Measurements from ENCODE around the gene MXRA8. TPM values are rescaled to one million over a fixed set of nuclear protein-coding genes. Genes with fewer than 3 reads are reported as not detected.

The MXRA8 gene
- total RNA-seq, 1 donor from 2014 or later: 106 TPM

DNA sequence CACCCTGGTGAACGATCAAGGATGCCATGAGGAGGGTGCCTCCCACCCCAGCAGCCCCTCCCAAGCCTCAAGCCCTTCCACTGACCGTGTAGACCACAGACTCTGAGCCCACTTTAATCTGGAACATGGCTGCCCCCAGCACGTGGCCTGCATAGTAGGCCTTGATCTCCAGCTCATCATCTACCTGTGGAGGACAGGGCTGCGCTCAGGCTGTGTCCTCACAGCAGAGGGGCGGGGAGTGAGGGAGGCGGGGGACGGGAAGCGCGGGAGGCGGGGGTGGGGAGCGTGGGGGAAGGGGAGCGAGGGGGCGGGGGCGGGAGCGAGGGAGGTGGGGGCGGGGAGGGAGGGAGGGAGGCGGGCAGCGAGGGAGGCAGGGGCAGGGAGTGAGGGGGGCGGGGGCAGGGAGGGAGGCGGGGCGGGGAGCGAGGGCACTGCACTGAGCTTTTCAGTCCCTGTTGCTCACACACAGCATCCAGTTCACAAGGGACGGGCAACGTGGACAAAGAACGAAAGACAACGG is 42.9 kb downstream of the MXRA8 start:
- peaks cover 5% of the 10 kb centered on the region for H3K36me3 ChIP-seq (ENCODE audit: control insufficient read depth, insufficient read depth, low read length)
- DNase-seq (ENCODE audit: low read depth): no peak
- H3K4me3 ChIP-seq (ENCODE audit: low read depth, low read length): no peak overlapping the region

DNA sequence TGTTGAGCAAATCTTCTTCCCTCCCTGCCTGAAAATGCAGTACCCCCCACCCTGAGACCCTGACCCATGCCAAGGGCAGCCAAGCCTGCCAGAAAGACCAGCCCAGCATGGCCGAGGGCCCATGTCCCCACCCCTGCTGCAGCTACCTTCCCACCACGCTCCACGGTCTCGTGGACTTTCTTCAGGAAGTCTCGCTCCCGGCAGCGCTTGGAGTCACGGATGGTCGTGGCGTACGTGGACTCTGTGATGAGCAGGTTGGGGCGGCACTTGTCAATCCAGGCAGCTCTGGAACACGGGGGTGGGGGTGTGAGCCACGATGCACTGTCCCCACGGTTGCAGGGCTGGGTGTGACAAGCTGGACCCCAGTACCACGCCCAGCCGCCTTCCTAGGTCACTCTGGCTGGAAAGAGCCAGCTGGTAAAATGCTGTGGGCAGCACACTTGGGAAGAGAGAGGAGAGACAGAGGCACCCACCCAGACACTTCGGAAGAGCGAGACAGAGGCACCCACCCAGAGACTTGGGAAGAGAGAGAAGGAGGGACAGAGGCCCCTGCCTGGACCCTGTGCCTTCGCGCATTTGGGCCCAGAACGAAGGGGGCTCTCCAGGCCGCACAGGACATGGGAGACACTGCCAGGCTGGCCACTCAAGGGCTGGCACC is 43.5 kb downstream of the MXRA8 start:
- no peak for DNase-seq (ENCODE audit: low read depth)
- TF ChIP-seq, protein P1, sequence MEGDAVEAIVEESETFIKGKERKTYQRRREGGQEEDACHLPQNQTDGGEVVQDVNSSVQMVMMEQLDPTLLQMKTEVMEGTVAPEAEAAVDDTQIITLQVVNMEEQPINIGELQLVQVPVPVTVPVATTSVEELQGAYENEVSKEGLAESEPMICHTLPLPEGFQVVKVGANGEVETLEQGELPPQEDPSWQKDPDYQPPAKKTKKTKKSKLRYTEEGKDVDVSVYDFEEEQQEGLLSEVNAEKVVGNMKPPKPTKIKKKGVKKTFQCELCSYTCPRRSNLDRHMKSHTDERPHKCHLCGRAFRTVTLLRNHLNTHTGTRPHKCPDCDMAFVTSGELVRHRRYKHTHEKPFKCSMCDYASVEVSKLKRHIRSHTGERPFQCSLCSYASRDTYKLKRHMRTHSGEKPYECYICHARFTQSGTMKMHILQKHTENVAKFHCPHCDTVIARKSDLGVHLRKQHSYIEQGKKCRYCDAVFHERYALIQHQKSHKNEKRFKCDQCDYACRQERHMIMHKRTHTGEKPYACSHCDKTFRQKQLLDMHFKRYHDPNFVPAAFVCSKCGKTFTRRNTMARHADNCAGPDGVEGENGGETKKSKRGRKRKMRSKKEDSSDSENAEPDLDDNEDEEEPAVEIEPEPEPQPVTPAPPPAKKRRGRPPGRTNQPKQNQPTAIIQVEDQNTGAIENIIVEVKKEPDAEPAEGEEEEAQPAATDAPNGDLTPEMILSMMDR (IDR thresholded peaks at IDR 0.05; ENCODE audit: insufficient read depth, low read length, poor library complexity, severe bottlenecking): no peak
- Histone ChIP-seq H3K27me3 (ENCODE audit: control insufficient read depth, insufficient read depth, low read length) (no peaks in the 10 kb centered on the region), H3K4me3 (ENCODE audit: low read depth, low read length) (no peak overlapping the region), H3K36me3 (ENCODE audit: control insufficient read depth, insufficient read depth, low read length) (peaks cover 3% of the 10 kb centered on the region)

More for the DNA sequence above, 42.9 kb downstream of the MXRA8 start:
- TF ChIP-seq, protein P1 (IDR thresholded peaks at IDR 0.05; ENCODE audit: insufficient read depth, low read length, poor library complexity, severe bottlenecking): no peak
- no peaks in the 10 kb centered on the region for H3K27me3 ChIP-seq (ENCODE audit: control insufficient read depth, insufficient read depth, low read length)

DNA sequence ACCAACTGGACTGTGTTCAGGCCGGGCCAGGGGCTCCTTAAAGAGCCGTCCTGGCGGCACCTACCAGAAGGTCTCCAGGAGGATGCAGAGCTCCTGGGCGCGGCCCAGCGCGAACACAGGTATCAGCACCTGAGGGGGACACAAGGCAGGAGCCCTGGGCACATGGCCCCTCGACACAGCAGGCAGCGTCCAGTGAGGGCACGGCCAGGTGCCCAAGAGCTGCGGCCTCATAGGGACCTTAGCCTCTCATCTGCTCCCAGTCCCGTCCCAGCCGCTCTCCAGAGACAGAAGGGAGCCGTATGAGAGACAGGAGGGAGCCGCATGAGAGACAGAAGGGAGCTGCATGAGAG is 44.1 kb downstream of the MXRA8 start:
- Histone ChIP-seq H3K4me3 (ENCODE audit: low read depth, low read length) (no peak overlapping the region), H3K27me3 (ENCODE audit: control insufficient read depth, insufficient read depth, low read length) (no peaks in the 10 kb centered on the region), H3K36me3 (ENCODE audit: control insufficient read depth, insufficient read depth, low read length) (peaks cover 4% of the 10 kb centered on the region)
- TF ChIP-seq, protein P1 (IDR thresholded peaks at IDR 0.05; ENCODE audit: insufficient read depth, low read length, poor library complexity, severe bottlenecking): no peak
- no peak for DNase-seq (ENCODE audit: low read depth)

DNA sequence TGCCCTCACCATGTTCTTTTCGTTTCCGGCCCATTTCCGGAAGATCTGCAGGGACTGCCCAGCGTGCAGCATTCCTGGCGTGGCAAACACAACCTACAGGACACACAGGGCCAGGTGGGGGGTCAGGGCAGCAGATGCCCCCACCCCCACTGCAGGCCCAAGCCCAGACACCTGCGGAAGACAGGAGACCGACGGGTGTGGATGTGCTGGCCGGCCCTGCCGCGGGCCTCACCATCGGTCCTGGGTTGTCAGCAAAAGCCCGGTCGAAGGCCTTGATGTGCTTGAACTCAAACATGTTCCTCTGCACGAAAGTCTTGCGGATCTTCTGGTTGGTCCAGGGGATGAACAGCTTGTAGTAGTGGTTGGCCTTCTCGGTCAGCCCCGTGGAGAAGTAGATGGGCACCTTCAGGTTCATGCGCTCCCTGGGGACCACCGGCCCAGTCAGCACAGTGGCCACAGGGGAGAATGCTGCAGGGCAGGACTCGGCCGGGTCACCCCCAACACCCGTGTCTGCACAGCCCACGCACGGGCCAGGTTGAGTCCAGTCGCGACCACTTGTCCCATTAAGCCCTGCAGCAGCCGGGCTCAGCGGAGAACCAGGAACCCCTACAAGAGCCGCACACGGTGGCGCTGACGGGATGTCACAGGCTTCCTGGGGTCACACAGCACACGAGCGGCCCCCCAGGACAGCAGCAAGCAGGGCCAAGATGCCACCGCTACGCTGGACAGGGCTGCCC is 44.7 kb downstream of the MXRA8 start:
- Histone ChIP-seq H3K4me3 (ENCODE audit: low read depth, low read length) (no peak overlapping the region), H3K27me3 (ENCODE audit: control insufficient read depth, insufficient read depth, low read length) (no peaks in the 10 kb centered on the region), H3K36me3 (ENCODE audit: control insufficient read depth, insufficient read depth, low read length) (peaks cover 4% of the 10 kb centered on the region)
- DNase-seq (ENCODE audit: low read depth): no peak
- TF ChIP-seq, protein P1 (IDR thresholded peaks at IDR 0.05; ENCODE audit: insufficient read depth, low read length, poor library complexity, severe bottlenecking): no peak

DNA sequence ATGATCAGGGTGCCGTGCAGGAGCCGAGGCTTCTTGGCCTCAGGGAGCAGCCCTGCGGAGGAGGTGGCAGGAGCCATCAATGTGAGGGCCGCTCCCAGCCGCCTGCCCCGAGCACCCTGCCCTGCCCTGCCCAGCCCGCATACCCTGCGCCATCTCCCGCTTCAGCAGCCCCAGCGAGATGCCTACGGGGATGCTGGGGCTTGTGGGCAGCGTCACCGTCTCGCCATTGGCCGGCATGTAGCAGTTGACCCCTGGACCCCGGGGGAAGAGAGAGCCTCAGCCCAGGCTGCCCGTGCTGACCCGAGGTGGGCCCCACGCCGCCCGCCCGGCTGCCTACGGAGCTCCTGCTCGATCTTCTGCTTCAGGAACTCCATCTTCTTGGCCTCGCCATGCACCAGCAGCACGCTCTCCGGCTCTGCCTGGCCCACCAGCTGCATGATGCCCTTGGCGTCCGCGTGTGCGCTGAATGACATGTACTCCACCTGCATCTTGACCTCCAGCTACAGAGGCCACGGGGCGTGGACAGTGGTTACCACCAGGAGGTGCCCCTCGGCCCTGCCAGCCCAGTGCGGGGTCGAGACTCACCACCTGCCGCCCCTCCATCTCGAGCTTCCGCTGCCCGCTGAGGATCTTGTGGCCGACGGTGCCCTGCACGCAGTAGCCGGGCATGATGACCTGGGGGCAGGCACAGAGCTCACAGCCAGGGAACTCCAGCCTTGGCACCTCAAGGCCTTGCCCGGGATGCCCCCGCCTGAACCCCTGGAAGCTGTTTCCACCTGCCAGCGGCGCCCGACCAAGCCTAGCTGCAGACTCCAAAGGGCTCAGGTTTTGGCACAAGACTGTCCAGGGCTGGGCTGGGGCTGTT is 45.7 kb downstream of the MXRA8 start:
- peaks cover 4% of the 10 kb centered on the region for H3K36me3 ChIP-seq (ENCODE audit: control insufficient read depth, insufficient read depth, low read length)
- H3K4me3 ChIP-seq (ENCODE audit: low read depth, low read length): no peak overlapping the region
- TF ChIP-seq, protein P1 (IDR thresholded peaks at IDR 0.05; ENCODE audit: insufficient read depth, low read length, poor library complexity, severe bottlenecking): no peak
- H3K27me3 ChIP-seq (ENCODE audit: control insufficient read depth, insufficient read depth, low read length): no peaks in the 10 kb centered on the region
- DNase-seq (ENCODE audit: low read depth): no peak
